Subcutaneous abdominal adipose tissue (tissue), 5 donors: ENCODE results near the gene NIPBL.

Experiments used
- H3K27ac ChIP-seq: one replicate; pipeline ENCODE4 v1.7.0; 2013; ENCODE audit warnings: low read depth, mild to moderate bottlenecking, inconsistent platforms, low read length, moderate library complexity
- H3K27me3 ChIP-seq, 5 donors: one replicate each; pipeline ENCODE4 v1.7.0; 2013; ENCODE audit warnings: low read length in 5 of 5, inconsistent platforms in 1 of 5; ENCODE audit not compliant: control insufficient read depth in 5 of 5, insufficient read depth in 4 of 5
- H3K36me3 ChIP-seq, 5 donors: one replicate each; pipeline ENCODE4 v1.7.0; 2013; ENCODE audit warnings: low read length in 5 of 5; ENCODE audit not compliant: control insufficient read depth in 5 of 5, insufficient read depth in 5 of 5
- H3K4me1 ChIP-seq, 5 donors: one replicate each; pipeline ENCODE4 v1.7.0; 2013; ENCODE audit warnings: low read length in 5 of 5, mild to moderate bottlenecking in 3 of 5, moderate library complexity in 1 of 5; ENCODE audit not compliant: control insufficient read depth in 5 of 5, insufficient read depth in 5 of 5
- H3K4me3 ChIP-seq, 5 donors: one replicate each; pipeline ENCODE4 v1.7.0; 2013; ENCODE audit warnings: low read length in 5 of 5, low read depth in 1 of 5
- H3K9ac ChIP-seq, 5 donors: one replicate each; pipeline ENCODE4 v1.7.0; 2013; ENCODE audit warnings: low read length in 5 of 5, mild to moderate bottlenecking in 4 of 5, moderate library complexity in 3 of 5
- H3K9me3 ChIP-seq, 5 donors: one replicate each; pipeline ENCODE4 v1.7.0; 2013; ENCODE audit warnings: low read length in 5 of 5; ENCODE audit not compliant: control insufficient read depth in 5 of 5
- donor health status: healthy.
- donor health status: healthy.
- donor health status: healthy.
- donor health status: healthy.
- donor health status: healthy.

NIPBL gene

GRCh38 chr5:36854402-36855140, 22.0 kb upstream of the NIPBL start:
- Histone ChIP-seq H3K4me3 (no peak overlapping the region), H3K4me1 (no peaks in the 10 kb centered on the region), H3K9ac (no peak overlapping the region), H3K27ac (no peak overlapping the region), H3K36me3 (no peaks in the 10 kb centered on the region), H3K9me3 (no peaks in the 10 kb centered on the region), H3K27me3 (no peaks in the 10 kb centered on the region)

DNA sequence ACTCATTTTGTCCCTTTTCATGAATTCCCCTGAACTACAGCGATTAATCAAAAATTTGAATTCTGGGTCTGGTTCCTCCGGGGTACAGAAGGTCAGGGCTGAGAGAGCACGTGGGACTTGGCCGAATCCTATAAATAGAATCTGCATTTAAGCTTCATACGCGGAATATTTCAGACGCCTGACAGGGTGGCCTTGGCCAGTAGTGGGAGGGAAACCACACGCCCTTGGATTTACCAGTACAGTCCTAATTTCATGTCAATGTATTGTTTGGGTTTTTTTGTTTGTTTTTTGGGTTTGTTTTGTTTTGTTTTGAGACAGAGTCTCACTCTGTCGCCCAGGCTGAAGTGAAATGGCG, 21.5 kb upstream of the NIPBL start:
- Histone ChIP-seq H3K4me3 (no peak overlapping the region), H3K9ac (no peak overlapping the region), H3K27ac (no peak overlapping the region), H3K27me3 (no peaks in the 10 kb centered on the region), H3K9me3 (no peaks in the 10 kb centered on the region), H3K4me1 (no peaks in the 10 kb centered on the region), H3K36me3 (no peaks in the 10 kb centered on the region)

- Histone ChIP-seq H3K4me3 (no peak overlapping the region), H3K9ac (no peak overlapping the region), H3K9me3 (no peaks in the 10 kb centered on the region), H3K27me3 (no peaks in the 10 kb centered on the region), H3K27ac (no peak overlapping the region), H3K36me3 (no peaks in the 10 kb centered on the region), H3K4me1 (no peaks in the 10 kb centered on the region)
Observed at GRCh38 chr5:36861871-36862270, 14.7 kb upstream of the NIPBL start.

- Histone ChIP-seq H3K4me3 (no peak overlapping the region), H3K4me1 (peaks cover 0 to 20% (median 16%) of the 10 kb centered on the region in 5 donors), H3K27me3 (no peaks in the 10 kb centered on the region), H3K9me3 (no peaks in the 10 kb centered on the region), H3K36me3 (no peaks in the 10 kb centered on the region), H3K9ac (no peak overlapping the region), H3K27ac (no peak overlapping the region)
Observed at GRCh38 chr5:36870399-36871040, 6.0 kb upstream of the NIPBL start.

DNA sequence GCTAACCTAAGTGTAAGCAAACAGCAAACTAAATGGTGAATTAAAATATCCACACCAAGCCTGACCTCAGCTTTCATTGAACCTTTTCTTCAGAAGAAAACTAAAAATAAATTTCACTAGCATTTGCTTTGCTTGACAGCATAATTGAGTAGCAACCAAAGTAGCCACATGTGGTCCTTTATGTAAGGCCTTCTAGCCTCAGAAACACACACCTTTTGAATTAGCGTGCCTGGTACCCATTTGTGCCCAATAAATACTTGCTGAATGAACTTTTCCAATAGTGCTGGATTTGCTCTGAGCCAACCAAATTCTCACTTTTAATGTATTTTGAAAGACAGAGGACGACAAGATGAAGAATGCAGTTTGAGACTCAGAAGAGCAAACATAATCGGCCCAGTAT, 2.1 kb upstream of the NIPBL start:
- Histone ChIP-seq H3K9ac (peak overlapping the region; percentile 68 to 99 (median 96)), H3K9me3 (no peaks in the 10 kb centered on the region), H3K4me1 (peaks cover 0 to 37% (median 35%) of the 10 kb centered on the region in 5 donors), H3K27me3 (no peaks in the 10 kb centered on the region), H3K36me3 (no peaks in the 10 kb centered on the region), H3K27ac (peak overlapping the region; percentile 98), H3K4me3 (peak overlapping the region; percentile 88 to 99 (median 98))

DNA sequence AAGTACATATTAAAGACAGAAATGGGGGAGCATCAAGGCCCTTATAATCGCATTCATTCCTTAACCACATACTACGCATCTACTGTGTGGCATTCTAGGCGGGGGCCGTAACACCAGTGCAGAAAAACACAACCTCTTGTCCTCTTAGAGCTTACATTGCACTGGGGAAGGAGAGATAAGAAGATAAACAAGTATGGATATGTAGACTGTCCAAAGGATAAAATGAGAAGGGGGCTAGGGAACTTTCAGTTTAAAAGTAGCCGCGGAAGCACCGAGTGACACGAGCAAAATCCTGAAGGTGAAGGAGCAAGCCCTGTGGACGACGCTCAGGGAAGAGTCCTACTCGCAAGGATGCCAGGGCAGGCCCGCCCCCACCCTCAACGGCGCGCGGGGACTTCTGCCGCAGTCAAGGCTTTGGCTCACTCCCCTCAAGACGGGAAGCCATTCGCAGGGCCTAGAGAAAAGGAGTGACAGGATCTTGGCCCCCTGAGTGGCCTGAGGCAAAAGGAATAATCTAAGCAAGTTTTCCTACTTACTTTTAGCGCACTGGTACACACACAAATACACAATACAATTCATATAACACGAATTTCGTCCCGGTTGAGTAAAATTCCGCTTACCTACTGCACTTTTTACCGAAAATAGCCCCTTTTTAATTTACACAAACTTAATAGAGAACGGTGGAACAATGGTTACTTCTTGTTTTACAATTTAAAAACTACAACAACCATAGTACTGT, 1.3 kb upstream of the NIPBL start:
- Histone ChIP-seq H3K9ac (peak overlapping the region; percentile 92 to 99 (median 96)), H3K4me3 (peak overlapping the region; percentile 88 to 99 (median 98)), H3K9me3 (no peaks in the 10 kb centered on the region), H3K27me3 (no peaks in the 10 kb centered on the region), H3K4me1 (peaks cover 0 to 42% (median 36%) of the 10 kb centered on the region in 5 donors), H3K27ac (peak overlapping the region; percentile 98), H3K36me3 (no peaks in the 10 kb centered on the region)

DNA sequence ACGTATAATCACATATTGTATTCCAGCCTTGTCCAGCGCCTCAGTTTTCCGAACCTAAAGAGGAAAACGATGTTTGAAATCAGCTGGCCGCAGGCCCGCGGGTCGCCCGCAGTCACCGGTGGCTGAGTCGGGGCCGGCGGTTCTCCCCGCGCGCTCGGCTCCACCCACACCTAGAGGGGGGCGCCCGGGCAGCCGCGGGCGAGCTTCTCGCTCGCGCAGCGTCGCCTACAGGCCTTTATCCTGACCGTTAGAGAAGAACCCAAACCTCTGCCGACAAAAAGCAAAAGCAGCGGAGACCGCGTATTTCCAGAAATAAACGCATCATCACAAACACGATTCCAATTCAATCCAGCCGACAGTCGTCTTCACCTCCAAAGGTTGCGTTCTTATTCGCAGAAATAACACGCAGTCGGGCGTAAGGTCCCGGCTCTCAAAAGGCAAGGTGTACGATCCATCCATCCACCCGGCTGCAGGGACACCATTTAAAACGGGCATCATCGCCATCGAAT, 725 bp upstream of the NIPBL start:
- H3K9me3 ChIP-seq = no peaks in the 10 kb centered on the region
- peak overlapping the region; percentile 98 for H3K27ac ChIP-seq
- H3K9ac ChIP-seq = peak overlapping the region; percentile 92 to 99 (median 96)
- H3K4me1 ChIP-seq = peaks cover 0 to 49% (median 40%) of the 10 kb centered on the region in 5 donors
- H3K4me3 ChIP-seq = peak overlapping the region; percentile 98 to 99 (median 98)
- no peaks in the 10 kb centered on the region for H3K36me3 ChIP-seq
- H3K27me3 ChIP-seq = no peaks in the 10 kb centered on the region

DNA sequence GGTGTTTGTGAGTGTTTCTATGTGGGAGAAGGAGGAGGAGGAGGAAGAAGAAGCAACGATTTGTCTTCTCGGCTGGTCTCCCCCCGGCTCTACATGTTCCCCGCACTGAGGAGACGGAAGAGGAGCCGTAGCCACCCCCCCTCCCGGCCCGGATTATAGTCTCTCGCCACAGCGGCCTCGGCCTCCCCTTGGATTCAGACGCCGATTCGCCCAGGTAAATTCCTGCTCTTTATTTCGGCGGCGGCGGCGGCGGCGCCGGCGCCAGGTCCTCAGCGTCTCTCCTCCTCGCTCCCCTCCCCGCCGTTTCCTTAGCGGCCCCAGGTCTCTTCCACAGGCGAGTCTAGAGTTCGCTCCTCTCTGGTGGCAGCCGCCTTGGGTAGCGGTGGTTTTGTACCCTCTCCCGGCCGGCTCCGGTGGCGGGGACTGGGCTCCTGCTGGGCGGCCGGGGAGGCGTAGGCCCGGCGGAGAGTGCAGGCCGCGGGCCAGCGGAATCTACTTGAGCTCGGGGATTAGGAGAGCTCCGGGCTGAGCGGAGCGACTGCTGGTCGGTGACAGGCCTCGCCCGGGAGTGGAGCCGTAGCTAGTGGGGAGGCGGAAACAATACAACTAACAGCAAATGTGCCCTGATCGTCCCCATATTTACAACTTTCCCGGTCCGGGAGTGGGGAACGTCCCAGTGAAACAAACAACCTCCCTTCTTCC, 547 bp downstream of the NIPBL start:
- Histone ChIP-seq H3K27ac (peak overlapping the region; percentile 98), H3K9me3 (no peaks in the 10 kb centered on the region), H3K4me3 (peak overlapping the region; percentile 78 to 98 (median 98)), H3K4me1 (peaks cover 0 to 59% (median 44%) of the 10 kb centered on the region in 5 donors), H3K36me3 (no peaks in the 10 kb centered on the region), H3K27me3 (no peaks in the 10 kb centered on the region), H3K9ac (peak overlapping the region; percentile 99)

DNA sequence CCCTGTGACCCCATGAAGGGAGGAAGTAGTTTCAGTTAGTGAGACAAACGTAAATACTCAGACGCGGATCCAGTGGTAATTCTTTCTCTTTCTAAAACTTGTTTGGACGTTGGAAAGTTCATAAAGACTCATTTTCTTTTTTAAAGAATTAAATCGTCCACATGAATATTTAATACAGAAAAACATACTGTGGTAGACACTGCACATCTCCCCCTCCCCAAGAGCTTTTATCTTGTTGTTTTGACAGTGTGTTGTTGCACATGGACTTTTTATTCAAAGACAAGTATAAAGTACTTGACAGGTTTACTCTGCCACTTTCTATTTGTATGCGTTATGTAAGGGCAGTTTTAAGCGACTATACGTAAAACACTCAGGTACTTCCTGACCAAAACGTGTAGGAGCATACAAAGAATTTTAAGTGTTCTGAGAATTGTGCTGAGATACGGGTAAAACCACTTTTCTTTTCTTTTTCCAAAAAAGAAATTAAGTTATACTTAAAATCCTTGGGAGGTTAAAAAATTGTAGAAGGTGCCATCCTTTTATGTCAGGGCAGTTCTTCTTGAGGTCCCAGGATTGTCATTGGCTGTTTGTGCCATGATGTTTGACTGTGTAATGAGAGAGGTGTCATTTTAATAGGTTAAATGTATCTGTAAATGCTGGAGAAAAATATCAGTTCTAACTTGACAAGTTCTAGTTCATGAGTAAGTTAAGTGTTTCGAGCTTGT, 1.3 kb downstream of the NIPBL start:
- Histone ChIP-seq H3K27me3 (no peaks in the 10 kb centered on the region), H3K4me3 (peak overlapping the region; percentile 78 to 98 (median 98)), H3K27ac (peak overlapping the region; percentile 98), H3K9me3 (no peaks in the 10 kb centered on the region), H3K9ac (peak overlapping the region; percentile 99), H3K4me1 (peaks cover 0 to 62% (median 46%) of the 10 kb centered on the region in 5 donors), H3K36me3 (no peaks in the 10 kb centered on the region)
